A549 treated with GW870086 at 1 μM for 4 hours (cell line): ENCODE measurements around the gene RDH8. TPM values are rescaled to one million over a fixed set of nuclear protein-coding genes. Genes with fewer than 3 reads are reported as not detected.

Experiments used
- total RNA-seq: library from RNA; stranded (reverse); fragments of 200-300 nt; extraction: Qiagen RNA extraction; gene quantifications from 5 replicates; pipeline ENCODE4 v1.2.3, GENCODE V29; 2022; ENCODE audit warnings: low read depth

The RDH8 gene
- 0.14 to 0.31 TPM (median 0.28 TPM) in 4 of 5 replicates, not detected in the other for total RNA-seq

GRCh38 chr19:10013316-10013715, at the start of gene RDH8:
TSS of gene RDH8 (plus strand) at chr19:10013483. CDS start at chr19:10013498, 15 bp downstream.

GRCh38 chr19:10010247-10010691, 3.0 kb upstream of the RDH8 start, which contains the start of gene COL5A3:
TSS of gene COL5A3 (minus strand) at chr19:10010504. CDS start at chr19:10010385, 119 bp downstream.

Other genes with a start within 250 kb of the RDH8 start
- gene ZNF846, start 244.7 kb upstream of the RDH8 start, total RNA-seq, result 0.94 to 1.5 TPM (median 1.4 TPM) in 5 replicates
- gene FBXL12, start 194.4 kb upstream of the RDH8 start, total RNA-seq, result 11.4 to 14.7 TPM (median 13.2 TPM) in 5 replicates
- gene UBL5, start 185.6 kb upstream of the RDH8 start, total RNA-seq, result 405 to 503 TPM (median 425 TPM) in 5 replicates
- 58.5 to 81.9 TPM (median 76.9 TPM) in 5 replicates for gene PIN1, start 178.2 kb upstream of the RDH8 start, total RNA-seq
- 8.6 to 12.8 TPM (median 10.4 TPM) in 5 replicates for gene OLFM2, start 77.0 kb upstream of the RDH8 start, total RNA-seq
- gene COL5A3, start 3.0 kb upstream of the RDH8 start, total RNA-seq, result 2.6 to 3.6 TPM (median 3.3 TPM) in 5 replicates
- gene SHFL, start 72.8 kb downstream of the RDH8 start, total RNA-seq, result 6.4 to 8.6 TPM (median 7.5 TPM) in 5 replicates
- 0.06 to 0.23 TPM (median 0.09 TPM) in 3 of 5 replicates, not detected in the others for gene ANGPTL6, start 89.2 kb downstream of the RDH8 start, total RNA-seq
- gene PPAN, start 92.9 kb downstream of the RDH8 start, total RNA-seq, result 42.9 to 59.9 TPM (median 49.7 TPM) in 5 replicates
- gene P2RY11, start 98.2 kb downstream of the RDH8 start, total RNA-seq, result 5.2 to 10.9 TPM (median 7.6 TPM) in 5 replicates
- gene EIF3G, start 106.4 kb downstream of the RDH8 start, total RNA-seq, result 151 to 181 TPM (median 159 TPM) in 5 replicates
- 52.7 to 62.9 TPM (median 60.8 TPM) in 5 replicates for gene DNMT1, start 181.5 kb downstream of the RDH8 start, total RNA-seq
- 0.73 to 1.1 TPM (median 0.81 TPM) in 5 replicates for gene S1PR2, start 217.8 kb downstream of the RDH8 start, total RNA-seq
- 58.5 to 83.8 TPM (median 72.0 TPM) in 5 replicates for gene MRPL4, start 238.7 kb downstream of the RDH8 start, total RNA-seq